B cell (primary cell): ENCODE measurements around the gene LXN. TPM values are rescaled to one million over a fixed set of nuclear protein-coding genes. Genes with fewer than 3 reads are reported as not detected.

ENCODE experiments used
- ATAC-seq: fragments of 200-7000 bp; cut with Tn5 transposase; one replicate; pipeline ENCODE4 v1.10.0; 2021; ENCODE audit warnings: low read depth, mild to moderate bottlenecking, moderate number of reproducible peaks, moderate library complexity
- CTCF ChIA-PET: fragments of 350-600 bp; sonication (Branson Sonifier 250); formaldehyde crosslinking; loops from one replicate; lab custom pipeline; 2021; ENCODE audit warnings: antibody characterized with exemption, inconsistent platforms; lab: Charles Lee
- POLR2A ChIA-PET: fragments of 350-600 bp; sonication (Branson Sonifier 250); formaldehyde crosslinking; loops from one replicate; lab custom pipeline; 2021; ENCODE audit warnings: antibody characterized with exemption; lab: Charles Lee
- DNase-seq: peaks from one replicate; pipeline ENCODE4 v3.0.0; 2013
- H2AFZ ChIP-seq: 2 replicates; pipeline ENCODE4 v1.6.1; 2012; ENCODE audit warnings: mild to moderate bottlenecking, low read depth, low read length; ENCODE audit not compliant: insufficient read depth, poor library complexity, severe bottlenecking
- H3K27ac ChIP-seq, 2 donors: 1 replicate in 1 of 2; 2 replicates in 1 of 2; pipeline ENCODE4 v1.5.1; 2012 to 2013; ENCODE audit warnings: low read length in 2 of 2, mild to moderate bottlenecking in 2 of 2, moderate library complexity in 1 of 2
- H3K27me3 ChIP-seq, 4 experiments: fragments of 200-600 bp in 1 of 4; sonication (generic) in 1 of 4; replicated peaks in 1 of 4; 1 replicate in 2 of 4; 2 replicates in 2 of 4; pipeline versions ENCODE4 v1.6.1 to v1.7.0; 2013 to 2016; ENCODE audit warnings: low read length in 3 of 4, mild to moderate bottlenecking in 2 of 4, mixed read lengths in 1 of 4, moderate library complexity in 1 of 4; ENCODE audit not compliant: insufficient read depth in 4 of 4, control insufficient read depth in 3 of 4; ENCODE audit errors: control extremely low read depth in 1 of 4
- H3K36me3 ChIP-seq, 2 experiments: replicated peaks in 1 of 2; 1 replicate in 1 of 2; 2 replicates in 1 of 2; pipeline versions ENCODE4 v1.6.1 to v1.7.1; 2013; ENCODE audit warnings: low read length in 1 of 2; ENCODE audit not compliant: insufficient read depth in 2 of 2, control insufficient read depth in 1 of 2; ENCODE audit errors: control extremely low read depth in 1 of 2, extremely low read depth in 1 of 2
- H3K4me1 ChIP-seq, 2 donors: fragments of 200-600 bp in 1 of 2; sonication (generic) in 1 of 2; 1 replicate in 1 of 2; 2 replicates in 1 of 2; pipeline versions ENCODE4 v1.5.1 to v1.6.1; 2013 to 2017; ENCODE audit warnings: low read length in 2 of 2; ENCODE audit not compliant: control insufficient read depth in 2 of 2, insufficient read depth in 2 of 2
- H3K4me2 ChIP-seq: replicated peaks from 2 replicates; pipeline ENCODE3; 2012; ENCODE audit warnings: mild to moderate bottlenecking, low read depth, low read length; ENCODE audit not compliant: poor library complexity, severe bottlenecking
- H3K4me3 ChIP-seq, 5 experiments: fragments of 200-600 bp in 1 of 5; sonication (generic) in 1 of 5; 1 replicate in 3 of 5; 2 replicates in 2 of 5; pipeline versions ENCODE4 v1.5.1 to v1.7.0; 2011 to 2016; ENCODE audit warnings: low read length in 4 of 5, mild to moderate bottlenecking in 4 of 5, low read depth in 2 of 5, control low read depth in 1 of 5, moderate library complexity in 1 of 5; ENCODE audit not compliant: insufficient read depth in 1 of 5; ENCODE audit errors: control extremely low read depth in 1 of 5, extremely low read depth in 1 of 5
- H3K79me2 ChIP-seq: fragments of 200-600 bp; sonication (generic); one replicate; pipeline ENCODE4 v1.6.0; 2016; ENCODE audit warnings: low read length; ENCODE audit not compliant: control insufficient read depth, insufficient read depth
- H3K9ac ChIP-seq: fragments of 200-600 bp; sonication (generic); 2 replicates; pipeline ENCODE4 v1.6.1; 2017; ENCODE audit warnings: mild to moderate bottlenecking, low read length, moderate library complexity
- H3K9me3 ChIP-seq, 3 donors: one replicate each; pipeline versions ENCODE4 v1.6.1 to v1.7.1; 2013; ENCODE audit warnings: low read length in 2 of 3; ENCODE audit not compliant: control insufficient read depth in 2 of 3, insufficient read depth in 1 of 3; ENCODE audit errors: control extremely low read depth in 1 of 3
- H4K20me1 ChIP-seq: 2 replicates; pipeline ENCODE4 v1.6.0; 2012; ENCODE audit warnings: mild to moderate bottlenecking, low read length; ENCODE audit not compliant: insufficient read depth, control insufficient read depth, poor library complexity, severe bottlenecking
- H3K27ac Mint-ChIP-seq: one replicate; pipeline ENCODE4 v1.8.0; 2021; ENCODE audit warnings: mixed read lengths
- H3K27me3 Mint-ChIP-seq: one replicate; pipeline ENCODE4 v1.8.0; 2021; ENCODE audit warnings: mixed read lengths
- H3K4me1 Mint-ChIP-seq: one replicate; pipeline ENCODE4 v1.8.0; 2021; ENCODE audit warnings: mixed read lengths
- H3K4me3 Mint-ChIP-seq: one replicate; pipeline ENCODE4 v1.8.0; 2021; ENCODE audit warnings: mixed read lengths
- H3K9me3 Mint-ChIP-seq: one replicate; pipeline ENCODE4 v1.8.0; 2022; ENCODE audit warnings: mixed read lengths; ENCODE audit not compliant: insufficient read depth
- EZH2 ChIP-seq: IDR thresholded peaks from 2 replicates; pipeline ENCODE4 v1.6.1; 2012; ENCODE audit warnings: borderline replicate concordance, low read depth, mild to moderate bottlenecking, moderate library complexity, low read length; ENCODE audit not compliant: insufficient read depth, poor library complexity, severe bottlenecking
- WGBS: methylation state at CpG from one replicate; pipeline ENCODE4 v1.1.5; 2013; ENCODE audit warnings: missing lambda C conversion rate; ENCODE audit not compliant: insufficient coverage; 5-methylcytosine and 5-hydroxymethylcytosine counted together
- intact Hi-C: fragments of 100-400 bp; cut with micrococcal nuclease; formaldehyde crosslinking; loops from one replicate; pipeline ENCODE4 v1.10.0; 2022
- polyA plus RNA-seq: library from polyadenylated mRNA; depleted of rRNA; stranded (reverse); fragments of >200 nt; gene quantifications from 2 replicates; pipeline ENCODE4 v1.2.3, GENCODE V29; 2012
- total RNA-seq, 2 donors: library from RNA; stranded (reverse); fragments of 120-200 nt in 1 of 2; gene quantifications; 1 replicate in 1 of 2; 2 replicates in 1 of 2; pipeline versions ENCODE4 v1.2.3 to v1.2.4, GENCODE V29; 2013 to 2022
- TF ChIP-seq, protein P1 (sequence below): fragments of 200-600 bp; IDR thresholded peaks from one replicate; pipeline ENCODE4 v1.8.0; 2022; ENCODE audit warnings: antibody characterized with exemption, mild to moderate bottlenecking

Gene LXN
- total and polyA plus RNA-seq, 2 donors (not counting 1 experiment from before 2014, with no cell fraction given): 3.2 to 5.1 TPM

DNA sequence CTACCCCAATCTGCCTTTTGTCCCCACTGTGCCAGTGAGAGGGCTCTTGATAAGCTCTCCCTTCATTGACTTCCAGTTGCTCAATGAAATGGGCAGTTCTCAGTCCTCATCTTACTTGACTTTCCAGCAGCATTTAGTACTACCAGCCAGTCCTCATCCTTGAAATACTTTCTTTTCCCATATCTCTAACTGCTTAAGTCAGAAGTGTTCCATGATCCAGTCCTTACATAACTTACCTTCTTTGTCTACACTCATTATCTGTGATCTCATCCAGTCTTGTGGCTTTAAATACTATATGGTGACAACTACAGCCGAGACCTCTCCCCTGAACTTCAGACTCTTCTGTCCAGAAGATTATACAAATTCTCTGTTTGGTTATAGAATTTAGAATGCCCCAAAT lies 31.1 kb upstream of the LXN start:
- H3K4me1 Mint-ChIP-seq: no peaks in the 10 kb centered on the region
- no peaks in the 10 kb centered on the region for H4K20me1 ChIP-seq
- H3K27me3 Mint-ChIP-seq: no peaks in the 10 kb centered on the region
- DNase-seq (no peak), ATAC-seq (no peak)
- no peaks in the 10 kb centered on the region for H3K79me2 ChIP-seq
- intact Hi-C loops: no loop called here
- no peak overlapping the region for H3K27ac Mint-ChIP-seq
- no peaks in the 10 kb centered on the region for H3K9me3 Mint-ChIP-seq
- no peak overlapping the region for H3K4me2 ChIP-seq
- H3K9me3 ChIP-seq: no peaks in the 10 kb centered on the region
- H3K27me3 ChIP-seq: no peaks in the 10 kb centered on the region
- H3K4me3 Mint-ChIP-seq: no peak overlapping the region
- peaks cover 0 to 22% of the 10 kb centered on the region in 2 experiments for H3K36me3 ChIP-seq
- H3K9ac ChIP-seq: no peak overlapping the region
- WGBS: no CpG with 5 or more reads among the region's 1 CpG
- ChIA-PET POLR2A (no interaction called here), CTCF (interaction anchor here (1.0 kb wide), 1 partner anchor 59 kb away, joined by 3 read pairs; the partner anchor contains the start of gene GFM1)
- H3K4me1 ChIP-seq: no peaks in the 10 kb centered on the region
- no peak overlapping the region for H3K4me3 ChIP-seq
- H3K27ac ChIP-seq: no peak overlapping the region
- no peak overlapping the region for H2AFZ ChIP-seq
- TF ChIP-seq EZH2: no peak
- TF ChIP-seq, protein P1, sequence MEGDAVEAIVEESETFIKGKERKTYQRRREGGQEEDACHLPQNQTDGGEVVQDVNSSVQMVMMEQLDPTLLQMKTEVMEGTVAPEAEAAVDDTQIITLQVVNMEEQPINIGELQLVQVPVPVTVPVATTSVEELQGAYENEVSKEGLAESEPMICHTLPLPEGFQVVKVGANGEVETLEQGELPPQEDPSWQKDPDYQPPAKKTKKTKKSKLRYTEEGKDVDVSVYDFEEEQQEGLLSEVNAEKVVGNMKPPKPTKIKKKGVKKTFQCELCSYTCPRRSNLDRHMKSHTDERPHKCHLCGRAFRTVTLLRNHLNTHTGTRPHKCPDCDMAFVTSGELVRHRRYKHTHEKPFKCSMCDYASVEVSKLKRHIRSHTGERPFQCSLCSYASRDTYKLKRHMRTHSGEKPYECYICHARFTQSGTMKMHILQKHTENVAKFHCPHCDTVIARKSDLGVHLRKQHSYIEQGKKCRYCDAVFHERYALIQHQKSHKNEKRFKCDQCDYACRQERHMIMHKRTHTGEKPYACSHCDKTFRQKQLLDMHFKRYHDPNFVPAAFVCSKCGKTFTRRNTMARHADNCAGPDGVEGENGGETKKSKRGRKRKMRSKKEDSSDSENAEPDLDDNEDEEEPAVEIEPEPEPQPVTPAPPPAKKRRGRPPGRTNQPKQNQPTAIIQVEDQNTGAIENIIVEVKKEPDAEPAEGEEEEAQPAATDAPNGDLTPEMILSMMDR: no peak

DNA sequence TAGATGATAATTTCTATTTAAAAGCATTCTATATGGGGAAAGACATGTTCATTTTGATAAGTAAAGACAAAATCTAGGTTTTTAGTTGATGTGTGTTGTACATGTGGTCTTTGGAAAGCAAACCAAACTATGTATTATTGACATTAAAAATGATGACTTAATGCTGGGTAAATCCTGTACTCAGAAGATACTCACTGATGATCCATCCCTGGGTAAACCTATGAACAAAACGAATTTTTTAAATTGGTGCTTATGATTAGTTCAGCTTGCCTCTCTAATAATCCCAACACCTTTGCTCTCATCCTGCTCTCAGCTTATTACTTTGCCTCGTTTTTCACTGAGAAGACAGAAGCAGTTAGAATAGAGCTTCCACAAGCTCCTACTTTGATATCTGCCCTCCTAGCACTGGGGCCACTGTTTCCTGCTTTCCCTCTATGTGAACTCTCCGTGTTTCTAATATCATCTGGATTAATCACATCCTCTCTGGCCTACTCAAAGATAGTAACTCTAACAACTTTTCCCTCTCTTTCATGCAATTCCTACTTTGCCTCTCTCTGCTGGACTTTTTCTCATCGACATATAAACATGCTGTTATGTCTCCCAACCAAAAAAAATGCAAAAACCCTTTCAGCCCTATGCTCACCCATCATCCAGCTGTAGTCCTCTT lies 30.5 kb upstream of the LXN start:
- no peak for DNase-seq
- Histone ChIP-seq H3K36me3 (peaks cover 0 to 18% of the 10 kb centered on the region in 2 experiments), H2AFZ (no peak overlapping the region), H3K4me2 (no peak overlapping the region), H4K20me1 (no peaks in the 10 kb centered on the region), H3K27me3 (no peaks in the 10 kb centered on the region), H3K27ac (no peak overlapping the region), H3K9ac (no peak overlapping the region), H3K4me3 (no peak overlapping the region), H3K79me2 (no peaks in the 10 kb centered on the region), H3K9me3 (no peaks in the 10 kb centered on the region), H3K4me1 (no peaks in the 10 kb centered on the region)
- no peaks in the 10 kb centered on the region for H3K9me3 Mint-ChIP-seq
- TF ChIP-seq, protein P1: no peak
- TF ChIP-seq EZH2: no peak
- intact Hi-C loops: no loop called here
- no peak overlapping the region for H3K27ac Mint-ChIP-seq
- H3K4me3 Mint-ChIP-seq: no peak overlapping the region
- no peaks in the 10 kb centered on the region for H3K27me3 Mint-ChIP-seq
- no peaks in the 10 kb centered on the region for H3K4me1 Mint-ChIP-seq
- no peak for ATAC-seq
- POLR2A ChIA-PET: no interaction called here
- CTCF ChIA-PET: interaction anchor here (1.0 kb wide), 1 partner anchor 58 kb away, joined by 3 read pairs; the partner anchor contains the start of gene GFM1
- WGBS: 91% methylated on average over 3 of the region's 4 CpGs
